ENCODE results near the gene TMEM266. TPM values are rescaled to one million over a fixed set of nuclear protein-coding genes. Genes with fewer than 3 reads are reported as not detected.

Gene TMEM266
- total RNA-seq, 2 experiments from 2014 or later, result not detected

DNA sequence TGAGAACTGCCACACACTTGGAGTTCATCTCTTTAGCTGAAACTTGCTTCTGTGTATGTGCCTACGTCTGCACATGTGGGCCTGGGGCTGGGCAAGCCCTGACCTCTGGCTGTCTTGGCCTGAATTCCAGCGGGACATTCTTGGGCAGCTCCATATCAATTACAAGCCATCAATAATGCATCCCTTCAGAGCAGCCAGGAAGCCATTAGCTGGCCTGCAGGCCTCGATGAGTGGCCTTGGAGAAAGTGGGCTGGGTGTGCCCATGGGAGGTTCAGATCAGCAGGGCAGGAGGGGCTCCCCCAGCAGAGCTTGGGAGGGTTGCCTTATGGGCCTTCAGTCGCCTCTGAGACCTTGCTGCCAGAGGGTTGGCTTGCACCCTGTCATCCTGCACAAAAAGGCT is 127.4 kb downstream of the TMEM266 start:
- H3K4me1 Mint-ChIP-seq, result peaks cover 13% of the 10 kb centered on the region
- ChIA-PET POLR2A (no interaction called here), CTCF (interaction anchor here (1.6 kb wide), 1 partner anchor 149 kb away, joined by 4 read pairs; no protein-coding TSS in a partner anchor)
- peaks cover 26% of the 10 kb centered on the region for H3K27me3 Mint-ChIP-seq
- DNase-seq, result no peak
- no peak overlapping the region for H3K27ac Mint-ChIP-seq
- no peak overlapping the region for H3K4me3 Mint-ChIP-seq
- no peaks in the 10 kb centered on the region for H3K36me3 Mint-ChIP-seq (ENCODE audit: low read depth)
- no peaks in the 10 kb centered on the region for H3K9me3 Mint-ChIP-seq

DNA sequence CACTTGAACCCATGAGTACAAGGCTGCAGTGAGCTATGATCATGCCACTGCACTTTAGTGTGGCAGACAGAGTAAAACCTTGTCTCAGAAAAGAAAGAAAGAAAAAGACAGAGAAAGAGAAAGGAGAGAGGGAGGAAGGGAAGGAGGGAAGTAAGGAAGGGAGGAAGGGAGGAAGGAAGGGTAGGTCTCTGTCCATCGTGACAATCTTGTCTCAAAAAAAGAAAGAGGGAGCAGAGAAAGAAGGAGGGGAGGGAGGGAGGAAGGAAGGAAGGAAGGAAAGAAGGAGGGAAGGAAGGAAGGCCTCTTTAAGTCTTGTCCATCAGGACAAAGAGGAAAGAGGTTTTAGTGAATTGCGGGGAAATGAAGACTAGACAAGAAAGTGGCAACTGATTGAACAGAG is 129.3 kb downstream of the TMEM266 start:
- H3K36me3 Mint-ChIP-seq (ENCODE audit: low read depth), result no peaks in the 10 kb centered on the region
- no peak overlapping the region for H3K27ac Mint-ChIP-seq
- H3K4me3 Mint-ChIP-seq, result no peak overlapping the region
- CTCF ChIA-PET, result no interaction called here
- peaks cover 26% of the 10 kb centered on the region for H3K27me3 Mint-ChIP-seq
- no peak for DNase-seq
- POLR2A ChIA-PET, result no interaction called here
- peaks cover 13% of the 10 kb centered on the region for H3K4me1 Mint-ChIP-seq
- H3K9me3 Mint-ChIP-seq, result no peaks in the 10 kb centered on the region

DNA sequence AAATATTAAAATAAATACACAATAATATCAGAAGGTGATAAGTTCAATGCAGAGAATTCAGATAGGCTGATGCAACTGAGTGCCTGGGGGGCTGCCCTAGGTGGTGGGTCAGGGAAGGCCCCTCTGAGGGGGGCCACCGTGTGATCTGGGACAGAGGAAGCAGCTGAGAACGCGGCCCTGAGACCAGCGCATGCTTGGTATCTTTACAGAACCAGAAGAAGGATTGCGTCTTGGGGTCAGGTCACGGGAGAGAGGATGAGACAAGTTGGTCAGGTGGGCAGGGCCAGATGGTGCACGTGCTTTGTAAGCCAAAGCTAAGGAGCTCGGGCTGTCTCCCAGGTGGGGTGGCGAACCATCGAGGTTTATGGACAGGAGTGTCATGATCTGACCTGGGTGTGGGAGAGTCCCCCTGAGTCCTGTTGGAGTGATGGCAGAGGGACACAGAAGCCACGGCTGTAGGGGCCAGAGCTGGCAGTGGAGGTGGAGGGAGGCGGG is 130.3 kb downstream of the TMEM266 start:
- H3K36me3 Mint-ChIP-seq (ENCODE audit: low read depth), result no peaks in the 10 kb centered on the region
- POLR2A ChIA-PET, result no interaction called here
- peaks cover 24% of the 10 kb centered on the region for H3K27me3 Mint-ChIP-seq
- no peak overlapping the region for H3K4me3 Mint-ChIP-seq
- no peaks in the 10 kb centered on the region for H3K9me3 Mint-ChIP-seq
- no peak overlapping the region for H3K27ac Mint-ChIP-seq
- H3K4me1 Mint-ChIP-seq, result peaks cover 13% of the 10 kb centered on the region
- DNase-seq, result no peak
- CTCF ChIA-PET, result interaction anchor here (0.9 kb wide), 2 partner anchors 17 to 27 kb away, joined by 3 to 4 read pairs; no protein-coding TSS in a partner anchor

DNA sequence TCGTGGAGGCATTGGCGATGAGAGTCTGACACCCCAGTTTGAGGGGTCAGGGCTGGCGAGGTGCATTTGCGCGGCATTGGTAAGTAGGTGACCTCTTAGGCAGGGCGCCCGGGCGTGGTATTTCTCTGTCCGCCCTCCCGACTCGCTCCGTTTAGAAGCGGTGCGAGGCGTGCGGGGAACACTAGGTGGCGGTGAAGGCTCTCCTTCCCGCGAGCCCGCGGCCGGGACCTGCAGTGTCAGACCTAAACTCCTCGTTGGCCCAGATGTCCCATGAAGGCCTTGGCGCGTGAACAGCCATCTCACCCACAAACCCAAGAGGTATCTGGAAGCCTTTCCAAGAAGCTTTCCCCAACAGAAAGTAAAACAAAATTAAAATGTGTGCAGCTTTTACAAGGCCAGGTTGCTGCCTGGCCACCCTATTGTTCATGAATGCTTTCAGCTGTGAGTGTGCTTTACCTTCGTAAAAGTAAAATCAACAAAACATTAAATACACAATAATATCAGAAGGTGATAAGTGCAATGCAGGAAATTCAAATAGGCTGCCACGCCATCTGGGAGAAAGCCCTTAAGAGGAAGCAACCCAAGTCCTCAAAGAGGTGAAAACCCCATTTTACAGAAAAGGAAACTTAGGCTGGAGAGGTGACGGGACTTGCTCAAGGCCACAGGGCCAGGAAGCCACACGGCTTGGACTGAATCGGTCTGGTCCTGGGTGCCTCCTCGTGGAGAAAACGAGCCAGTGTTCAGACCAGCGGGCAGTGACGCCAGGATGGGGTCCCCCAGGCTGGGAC is 131.2 kb downstream of the TMEM266 start:
- CTCF ChIA-PET, result interaction anchor here (0.7 to 0.9 kb wide), 3 partner anchors 16 to 19 kb away, joined by 3 to 5 read pairs (median 4); no protein-coding TSS in a partner anchor
- H3K4me1 Mint-ChIP-seq, result peaks cover 13% of the 10 kb centered on the region
- H3K27ac Mint-ChIP-seq, result no peak overlapping the region
- H3K4me3 Mint-ChIP-seq, result no peak overlapping the region
- H3K9me3 Mint-ChIP-seq, result no peaks in the 10 kb centered on the region
- H3K27me3 Mint-ChIP-seq, result peaks cover 23% of the 10 kb centered on the region
- POLR2A ChIA-PET, result no interaction called here
- peak; percentile 76 for DNase-seq
- H3K36me3 Mint-ChIP-seq (ENCODE audit: low read depth), result no peaks in the 10 kb centered on the region

DNA sequence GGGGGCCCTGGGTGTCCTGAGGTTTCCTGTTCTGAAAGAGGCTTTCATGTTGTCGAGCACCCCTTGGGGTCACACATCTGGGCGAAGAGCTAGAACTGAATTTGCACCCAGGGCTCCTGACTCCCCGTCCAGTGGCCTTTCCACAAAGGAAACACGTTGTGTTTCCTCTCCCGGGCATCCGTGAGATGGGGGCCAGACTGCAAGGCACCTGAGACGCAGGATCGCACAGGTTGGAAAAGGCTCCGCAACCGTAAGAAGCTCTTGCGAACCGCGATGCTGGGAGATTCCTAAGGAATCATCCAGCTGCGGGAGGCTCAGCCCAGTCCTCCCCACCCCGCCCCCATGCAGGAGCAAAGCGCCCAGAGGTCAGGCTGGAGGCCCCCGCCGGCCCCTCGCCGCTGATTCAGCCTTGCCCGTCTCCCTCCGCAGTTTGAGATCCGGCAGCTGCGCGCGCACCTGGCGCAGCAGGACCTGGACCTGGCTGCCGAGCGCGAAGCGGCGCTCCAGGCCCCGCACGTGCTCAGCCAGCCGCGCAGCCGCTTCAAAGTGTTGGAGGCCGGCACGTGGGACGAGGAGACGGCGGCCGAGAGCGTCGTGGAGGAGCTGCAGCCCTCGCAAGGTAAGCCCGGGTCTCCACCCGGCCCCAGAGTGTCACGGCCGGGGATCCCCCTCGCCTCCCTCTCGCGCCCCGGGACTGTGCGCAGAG is 131.9 kb downstream of the TMEM266 start:
- no peak overlapping the region for H3K4me3 Mint-ChIP-seq
- POLR2A ChIA-PET, result no interaction called here
- H3K4me1 Mint-ChIP-seq, result peaks cover 15% of the 10 kb centered on the region
- no peaks in the 10 kb centered on the region for H3K36me3 Mint-ChIP-seq (ENCODE audit: low read depth)
- no peaks in the 10 kb centered on the region for H3K9me3 Mint-ChIP-seq
- H3K27me3 Mint-ChIP-seq, result peaks cover 23% of the 10 kb centered on the region
- no peak for DNase-seq
- no peak overlapping the region for H3K27ac Mint-ChIP-seq
- CTCF ChIA-PET, result interaction anchor here (0.7 to 1.3 kb wide), 4 partner anchors 8 to 139 kb away, joined by 3 to 5 read pairs (median 3); no protein-coding TSS in a partner anchor

DNA sequence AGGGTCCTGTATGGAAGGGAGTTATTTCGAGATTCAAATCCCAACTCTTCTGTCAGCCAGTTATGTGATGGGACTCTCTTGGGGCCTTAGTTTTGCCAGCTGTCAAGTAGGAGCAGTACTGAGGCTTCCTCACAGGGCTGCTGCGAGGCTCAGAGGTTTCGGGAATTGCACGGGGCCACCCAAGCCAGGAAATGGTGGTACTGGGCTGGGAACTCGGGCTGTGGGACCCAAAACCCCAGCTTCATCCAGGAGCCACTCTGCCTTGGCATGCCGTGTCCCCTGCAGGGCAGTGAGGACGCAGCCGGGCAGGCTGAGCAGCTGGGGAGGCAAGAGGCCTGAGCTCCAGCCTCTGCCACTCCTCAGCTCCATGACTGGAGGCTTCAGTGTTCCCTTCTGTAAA is 132.9 kb downstream of the TMEM266 start:
- CTCF ChIA-PET, result interaction anchor here (1.0 to 1.3 kb wide), 3 partner anchors 9 to 138 kb away, joined by 3 read pairs; no protein-coding TSS in a partner anchor
- POLR2A ChIA-PET, result no interaction called here

DNA sequence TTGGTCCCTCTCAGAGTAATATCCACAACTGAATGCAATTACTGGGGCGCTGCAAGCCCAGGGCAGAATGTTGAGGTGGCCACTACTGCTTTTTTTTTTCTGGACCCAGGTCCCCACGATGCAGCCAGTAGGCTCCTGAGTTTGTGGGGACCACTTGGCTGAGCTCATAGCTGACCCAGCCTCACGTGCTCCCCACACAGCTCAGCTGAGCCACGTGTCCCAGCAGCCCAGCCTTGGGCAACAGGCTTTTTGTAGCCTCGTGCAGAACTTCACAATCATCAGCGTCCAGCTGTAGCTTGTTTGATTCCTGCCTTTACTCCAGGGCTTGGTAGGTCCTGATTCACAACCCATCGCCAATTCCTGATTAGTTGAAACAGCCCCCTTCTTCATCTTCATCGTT is 134.1 kb downstream of the TMEM266 start:
- CTCF ChIA-PET, result interaction anchor here (1.3 to 1.5 kb wide), 2 partner anchors 12 to 16 kb away, joined by 3 read pairs; no protein-coding TSS in a partner anchor

More for the DNA sequence above, 132.9 kb downstream of the TMEM266 start:
- no peak for DNase-seq
- Mint-ChIP-seq H3K4me1 (peaks cover 15% of the 10 kb centered on the region), H3K27ac (no peak overlapping the region), H3K36me3 (ENCODE audit: low read depth) (no peaks in the 10 kb centered on the region), H3K4me3 (no peak overlapping the region), H3K27me3 (peaks cover 23% of the 10 kb centered on the region), H3K9me3 (no peaks in the 10 kb centered on the region)

DNA sequence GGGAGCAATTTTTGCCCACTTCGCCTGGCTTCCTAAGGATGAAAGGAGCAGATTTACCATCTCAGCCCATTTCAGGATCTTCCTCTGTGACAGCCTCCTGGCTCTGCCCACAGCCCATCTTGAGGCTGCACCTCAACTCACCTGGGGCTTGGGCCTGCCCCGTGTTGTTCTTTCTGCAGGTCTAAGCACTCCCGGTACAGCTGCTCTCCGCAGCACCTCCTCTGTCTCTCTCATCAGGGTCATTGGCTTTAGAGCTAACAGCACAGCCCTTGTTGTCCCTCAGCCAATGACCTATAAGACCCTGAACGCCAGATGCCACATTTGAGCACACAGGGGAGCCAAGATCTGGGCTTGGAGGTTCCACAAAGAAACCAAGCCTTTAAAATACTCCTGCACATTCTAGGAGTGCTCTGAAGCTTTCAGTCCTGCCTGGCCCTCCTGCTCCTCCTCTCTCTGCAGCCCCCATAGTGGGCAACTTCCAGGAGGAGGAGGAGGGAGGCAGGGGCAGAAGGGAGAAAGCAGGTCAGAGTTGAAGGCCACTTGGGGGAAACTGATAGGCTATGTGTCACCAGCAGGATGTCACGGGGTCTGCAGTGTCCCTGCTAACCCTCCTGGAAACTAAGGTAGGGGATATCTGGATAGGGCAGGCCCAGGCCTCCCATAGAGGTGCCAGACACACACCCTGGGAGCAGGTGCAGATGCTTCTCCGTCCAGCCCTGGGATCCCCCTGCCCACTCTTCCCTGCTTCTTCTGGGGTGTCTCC is 135.9 kb downstream of the TMEM266 start:
- Mint-ChIP-seq H3K36me3 (ENCODE audit: low read depth) (no peaks in the 10 kb centered on the region), H3K27ac (no peak overlapping the region), H3K4me1 (peaks cover 8% of the 10 kb centered on the region), H3K4me3 (no peak overlapping the region), H3K9me3 (no peaks in the 10 kb centered on the region), H3K27me3 (peaks cover 1% of the 10 kb centered on the region)
- CTCF ChIA-PET, result interaction anchor here (0.6 kb wide), 1 partner anchor 675 kb away, joined by 3 read pairs; no protein-coding TSS in a partner anchor
- POLR2A ChIA-PET, result no interaction called here
- no peak for DNase-seq

More for the DNA sequence above, 134.1 kb downstream of the TMEM266 start:
- Mint-ChIP-seq H3K27me3 (peaks cover 14% of the 10 kb centered on the region), H3K36me3 (ENCODE audit: low read depth) (no peaks in the 10 kb centered on the region), H3K9me3 (no peaks in the 10 kb centered on the region), H3K4me3 (no peak overlapping the region), H3K27ac (no peak overlapping the region), H3K4me1 (peaks cover 15% of the 10 kb centered on the region)
- POLR2A ChIA-PET, result no interaction called here
- no peak for DNase-seq

DNA sequence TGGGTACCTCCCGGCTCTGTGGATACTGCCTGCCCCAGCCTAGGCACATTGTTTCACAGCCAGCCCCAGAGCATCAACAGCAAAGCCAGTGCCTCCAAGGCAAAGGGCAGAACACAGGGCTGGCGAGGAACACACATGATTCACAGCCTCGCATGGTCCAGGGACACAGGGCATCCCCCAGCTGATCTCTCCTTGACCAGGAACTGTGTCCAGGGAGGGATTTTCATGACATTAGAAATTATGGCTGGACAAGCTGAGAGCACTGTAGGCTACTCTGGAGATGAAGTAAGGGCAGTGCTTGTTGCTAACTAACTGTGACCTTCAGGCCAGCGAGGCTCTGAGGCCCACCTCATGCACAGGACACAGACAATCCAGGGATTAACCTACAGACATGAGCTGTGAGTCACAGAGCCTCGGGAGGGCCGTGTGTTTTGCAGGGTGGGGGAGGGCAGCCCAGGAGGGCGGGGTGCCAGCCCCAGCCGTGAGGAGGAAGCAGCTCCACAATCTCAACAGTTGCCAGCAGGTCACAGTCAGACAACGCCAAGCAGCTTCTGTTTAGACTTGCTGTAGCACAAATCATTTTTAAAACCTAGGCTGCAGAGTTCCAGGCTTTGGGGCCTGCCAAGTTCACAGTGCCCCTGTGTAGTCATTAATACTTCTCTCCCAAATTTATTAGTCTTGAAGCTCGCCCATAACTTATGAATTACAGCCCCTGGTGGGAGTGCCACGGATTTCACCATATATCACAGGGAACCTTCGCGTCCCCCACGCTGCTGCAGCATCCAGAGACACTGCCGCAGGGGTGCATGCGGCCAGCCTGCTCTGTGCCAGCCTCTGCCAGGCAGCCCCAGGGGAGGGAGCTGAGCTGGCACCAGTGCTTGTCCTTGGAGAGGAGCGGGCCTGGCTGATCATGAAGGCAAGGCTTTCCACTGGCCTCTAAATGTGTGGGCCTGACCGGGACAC is 136.8 kb downstream of the TMEM266 start:
- CTCF ChIA-PET, result interaction anchor here (0.6 kb wide), 1 partner anchor 674 kb away, joined by 3 read pairs; no protein-coding TSS in a partner anchor
- Mint-ChIP-seq H3K27ac (no peak overlapping the region), H3K4me3 (no peak overlapping the region), H3K27me3 (no peaks in the 10 kb centered on the region), H3K9me3 (no peaks in the 10 kb centered on the region), H3K36me3 (ENCODE audit: low read depth) (no peaks in the 10 kb centered on the region), H3K4me1 (peaks cover 2% of the 10 kb centered on the region)
- POLR2A ChIA-PET, result no interaction called here
- no peak for DNase-seq

DNA sequence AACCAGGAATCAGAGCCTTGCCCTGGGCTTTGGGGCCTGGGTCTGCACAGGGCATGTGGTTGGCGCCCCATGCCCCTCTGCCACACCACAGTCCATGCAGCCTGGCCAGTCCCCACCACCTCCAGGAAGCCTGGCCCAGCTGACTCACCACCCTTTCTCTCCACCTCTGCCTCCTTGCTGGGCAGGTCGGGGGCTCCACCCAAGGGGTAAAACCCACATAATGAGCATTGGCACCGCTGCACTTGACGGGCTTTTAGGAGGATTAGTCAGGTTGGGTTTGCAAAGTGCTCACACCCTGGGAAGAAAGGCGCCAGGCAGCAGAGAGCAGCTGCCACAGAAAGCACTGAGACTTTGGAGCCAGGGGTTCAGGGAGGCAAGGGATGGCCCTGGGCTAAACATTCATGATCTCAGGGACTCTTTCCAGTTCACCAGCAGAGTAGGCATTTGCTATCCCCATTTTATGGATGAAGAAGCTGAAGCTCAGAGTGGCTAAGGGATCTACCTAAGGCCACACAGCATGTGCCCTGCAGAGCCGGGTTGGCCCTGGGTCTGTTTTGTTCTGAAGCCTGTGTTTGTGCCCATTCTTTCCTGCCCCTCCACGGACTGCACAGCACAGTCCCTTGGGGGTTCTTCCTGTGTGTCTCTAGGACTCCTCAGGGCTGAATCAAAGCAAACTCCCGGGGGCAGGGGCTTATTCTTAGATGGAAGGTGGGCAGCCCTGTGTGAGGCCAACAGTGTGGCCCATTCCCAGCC is 138.1 kb downstream of the TMEM266 start:
- H3K4me1 Mint-ChIP-seq, result peaks cover 2% of the 10 kb centered on the region
- DNase-seq, result no peak
- POLR2A ChIA-PET, result no interaction called here
- H3K9me3 Mint-ChIP-seq, result no peaks in the 10 kb centered on the region
- H3K36me3 Mint-ChIP-seq (ENCODE audit: low read depth), result no peaks in the 10 kb centered on the region
- no peak overlapping the region for H3K4me3 Mint-ChIP-seq
- no peaks in the 10 kb centered on the region for H3K27me3 Mint-ChIP-seq
- CTCF ChIA-PET, result no interaction called here
- no peak overlapping the region for H3K27ac Mint-ChIP-seq

DNA sequence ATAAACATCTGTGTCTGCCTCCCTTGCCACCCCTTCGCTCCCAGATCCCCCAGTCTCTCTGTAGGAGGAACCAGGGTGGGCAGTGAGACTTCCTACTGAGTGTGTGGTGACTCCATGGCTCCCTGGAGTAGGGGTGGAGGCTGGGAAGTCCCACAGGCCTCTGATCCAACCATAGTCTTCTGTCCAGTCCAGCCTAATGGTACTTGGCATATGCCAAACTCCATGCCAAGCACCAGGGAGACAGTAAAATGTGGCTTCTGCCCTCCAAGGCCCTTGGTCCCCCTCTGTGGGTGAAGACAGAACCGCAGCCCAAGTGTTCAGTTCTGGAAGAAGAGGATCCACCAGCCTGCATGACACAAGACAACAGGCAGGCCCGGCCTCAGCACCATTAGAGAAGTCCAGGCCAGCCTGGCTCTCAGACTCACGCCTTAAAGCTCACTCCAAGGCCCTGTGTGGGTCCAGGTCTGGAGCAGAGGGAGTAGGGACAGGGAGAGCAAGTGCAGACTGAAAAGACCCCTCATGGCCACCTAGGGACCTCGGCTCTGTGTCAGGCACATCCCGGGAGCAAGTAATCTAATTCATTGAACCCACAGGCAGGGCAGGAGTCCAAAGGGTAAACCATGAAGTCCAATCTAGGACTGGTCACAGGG is 138.8 kb downstream of the TMEM266 start:
- Mint-ChIP-seq H3K9me3 (no peaks in the 10 kb centered on the region), H3K4me1 (peaks cover 2% of the 10 kb centered on the region), H3K4me3 (no peak overlapping the region), H3K27me3 (no peaks in the 10 kb centered on the region), H3K27ac (no peak overlapping the region), H3K36me3 (ENCODE audit: low read depth) (no peaks in the 10 kb centered on the region)
- CTCF ChIA-PET, result interaction anchor here (1.2 kb wide), 1 partner anchor 10 kb away, joined by 4 read pairs; no protein-coding TSS in a partner anchor
- DNase-seq, result no peak
- POLR2A ChIA-PET, result no interaction called here
